Endothelial cell of umbilical vein (primary cell): ENCODE measurements around the gene SORT1. TPM values are rescaled to one million over a fixed set of nuclear protein-coding genes. Genes with fewer than 3 reads are reported as not detected.

Source experiments
- BruUV-seq: library from RNA; stranded (reverse); fragments of 400-500 nt; replicated peaks from 2 replicates; lab custom pipeline; 2021; lab: Mats Ljungman, UMichigan
- CTCF ChIA-PET: fragments of 300-600, 350-600 bp; sonication (Branson Sonifier 250); formaldehyde crosslinking; loops from one replicate; lab custom pipeline; 2021; ENCODE audit warnings: antibody characterized with exemption, inconsistent platforms; lab: Charles Lee
- POLR2A ChIA-PET: fragments of 300-600, 350-600 bp; sonication (Branson Sonifier 250); formaldehyde crosslinking; loops from one replicate; lab custom pipeline; 2021; ENCODE audit warnings: antibody characterized with exemption, inconsistent platforms; lab: Charles Lee
- DNase-seq: peaks from one replicate; pipeline ENCODE4 v3.0.0-alpha.2; 2011; ENCODE audit warnings: low read depth, low spot score
- FAIRE-seq: peaks from 2 replicates; lab custom pipeline; 2011; peaks lifted over from hg19 to GRCh38; lab: Jason Lieb, UNC
- H2AFZ ChIP-seq: 2 replicates; pipeline ENCODE4 v1.6.0; 2012; ENCODE audit warnings: low read depth, low read length, control low read depth, inconsistent platforms
- H3K27ac ChIP-seq: 2 replicates; pipeline ENCODE4 v1.5.1; 2011; ENCODE audit warnings: low read depth, mild to moderate bottlenecking, control low read depth, low read length, moderate library complexity; ENCODE audit not compliant: insufficient read depth
- H3K27me3 ChIP-seq, 2 experiments: 2 replicates each; pipeline versions ENCODE4 v1.6.0 to v1.6.1; 2011; ENCODE audit warnings: low read length in 2 of 2, mixed read lengths in 1 of 2; ENCODE audit not compliant: control insufficient read depth in 2 of 2, insufficient read depth in 2 of 2
- H3K36me3 ChIP-seq, 2 experiments: 2 replicates in 1 of 2; 3 replicates in 1 of 2; pipeline ENCODE4 v1.5.1; 2011; ENCODE audit warnings: low read length in 2 of 2, mild to moderate bottlenecking in 1 of 2, moderate library complexity in 1 of 2; ENCODE audit not compliant: control insufficient read depth in 2 of 2, insufficient read depth in 2 of 2; ENCODE audit errors: extremely low read depth in 1 of 2
- H3K4me1 ChIP-seq: 3 replicates; pipeline ENCODE4 v1.5.1; 2011; ENCODE audit warnings: mild to moderate bottlenecking, low read length; ENCODE audit not compliant: control insufficient read depth, insufficient read depth; ENCODE audit errors: extremely low read depth
- H3K4me2 ChIP-seq: 2 replicates; pipeline ENCODE4 v1.6.1; 2011; ENCODE audit warnings: low read length, control low read depth, mixed read lengths; ENCODE audit not compliant: insufficient read depth
- H3K4me3 ChIP-seq, 3 experiments: fragments of 200-600 bp in 1 of 3; sonication (generic), shearing (Covaris generic) in 1 of 3; replicated peaks in 1 of 3; 2 replicates each; pipeline ENCODE4 v1.5.1; 2011 to 2016; ENCODE audit warnings: control low read depth in 3 of 3, low read length in 3 of 3, mild to moderate bottlenecking in 2 of 3, inconsistent platforms in 1 of 3, low read depth in 1 of 3, moderate library complexity in 1 of 3; ENCODE audit not compliant: insufficient read depth in 1 of 3
- H3K79me2 ChIP-seq: 2 replicates; pipeline ENCODE4 v1.6.0; 2012; ENCODE audit warnings: low read length, inconsistent platforms; ENCODE audit not compliant: control insufficient read depth, insufficient read depth
- H3K9ac ChIP-seq: replicated peaks from 2 replicates; pipeline ENCODE3; 2011; ENCODE audit warnings: low read length, control low read depth; ENCODE audit not compliant: insufficient read depth; ENCODE audit errors: extremely low read depth
- H3K9me1 ChIP-seq: replicated peaks from 3 replicates; pipeline ENCODE4 v1.6.0; 2011; ENCODE audit warnings: mild to moderate bottlenecking, low read length; ENCODE audit not compliant: control insufficient read depth, insufficient read depth; ENCODE audit errors: extremely low read depth
- H3K9me3 ChIP-seq: replicated peaks from 2 replicates; pipeline ENCODE4 v1.5.1; 2012; ENCODE audit warnings: low read length, inconsistent platforms; ENCODE audit not compliant: control insufficient read depth, insufficient read depth
- H4K20me1 ChIP-seq: replicated peaks from 2 replicates; pipeline ENCODE3; 2011; ENCODE audit warnings: mild to moderate bottlenecking, low read length; ENCODE audit not compliant: control insufficient read depth, insufficient read depth; ENCODE audit errors: extremely low read depth
- EZH2 ChIP-seq: IDR thresholded peaks from 2 replicates; pipeline ENCODE4 v1.6.1; 2012; ENCODE audit warnings: borderline replicate concordance, low read depth, mild to moderate bottlenecking, moderate library complexity, low read length, inconsistent platforms; ENCODE audit not compliant: severe bottlenecking
- FOS ChIP-seq: IDR thresholded peaks from 2 replicates; pipeline ENCODE4 v1.6.1; 2011; ENCODE audit warnings: mild to moderate bottlenecking, low read length, moderate library complexity, borderline replicate concordance; ENCODE audit not compliant: insufficient read depth
- GATA2 ChIP-seq: IDR thresholded peaks from 2 replicates; pipeline ENCODE4 v1.7.0; 2011; ENCODE audit warnings: low read depth, mild to moderate bottlenecking, moderate library complexity, mixed read lengths, low read length; ENCODE audit not compliant: insufficient read length, insufficient read depth
- JUN ChIP-seq: IDR thresholded peaks from 2 replicates; pipeline ENCODE4 v1.6.1; 2011; ENCODE audit warnings: borderline replicate concordance, low read depth; ENCODE audit not compliant: insufficient read length, insufficient read depth
- MYC ChIP-seq: IDR thresholded peaks from one replicate; pipeline ENCODE4 v1.6.1; 2011; ENCODE audit warnings: mild to moderate bottlenecking, low read depth, low read length
- POLR2A ChIP-seq: IDR thresholded peaks from 2 replicates; pipeline ENCODE4 v1.6.1; 2012; ENCODE audit warnings: low read depth, mild to moderate bottlenecking, control low read depth, low read length
- POLR2AphosphoS5 ChIP-seq: IDR thresholded peaks from 2 replicates; pipeline ENCODE4 v1.6.1; 2012; ENCODE audit warnings: low read depth, mild to moderate bottlenecking, control low read depth, low read length, moderate library complexity; ENCODE audit not compliant: insufficient read depth
- dilution Hi-C: fragments of 300-500 bp; cut with MboI; formaldehyde crosslinking; loops from one replicate; pipeline ENCODE4 v1.15.0; 2019; ENCODE audit warnings: low sequenced_read_pairs; ENCODE audit not compliant: extremely low pct_ligation_motif_present
- intact Hi-C: fragments of 100-400 bp; cut with micrococcal nuclease; formaldehyde crosslinking; loops from one replicate; pipeline ENCODE4 v1.10.0; 2022
- polyA plus RNA-seq, 4 experiments: library from polyadenylated mRNA; depleted of rRNA in 3 of 4; stranded (reverse) in 3 of 4; unstranded in 1 of 4; fragments of >200 nt; gene quantifications; 2 replicates each; pipeline versions ENCODE4 v1.2.1 to v1.2.3, GENCODE V29; 2011 to 2012; ENCODE audit warnings: missing spikeins in 1 of 4
- total RNA-seq: library from RNA; stranded (reverse); gene quantifications from 2 replicates; pipeline ENCODE4 v1.2.3, GENCODE V29; 2021
- TF ChIP-seq, protein P1 (sequence below), 2 donors: IDR thresholded peaks; 1 replicate in 1 of 2; 2 replicates in 1 of 2; pipeline ENCODE4 v1.5.1; 2011; ENCODE audit warnings: low read length in 2 of 2, mild to moderate bottlenecking in 2 of 2, moderate library complexity in 2 of 2, control low read depth in 1 of 2, inconsistent platforms in 1 of 2, low read depth in 1 of 2; ENCODE audit not compliant: insufficient read depth in 1 of 2; ENCODE audit errors: extremely low read depth in 1 of 2
- TF ChIP-seq, protein P2 (sequence below): IDR thresholded peaks from 2 replicates; pipeline ENCODE4 v1.6.1; 2011; ENCODE audit not compliant: insufficient read depth, insufficient read length

The SORT1 gene
- total and polyA plus RNA-seq, 2 donors (not counting 3 experiments of a cell fraction or from before 2014, with no cell fraction given): 6.8 to 17.8 TPM

- Histone ChIP-seq H4K20me1 (no peaks in the 10 kb centered on the region), H3K79me2 (no peaks in the 10 kb centered on the region), H3K9me1 (no peaks in the 10 kb centered on the region), H3K4me1 (no peaks in the 10 kb centered on the region), H3K9ac (no peak overlapping the region), H3K36me3 (no peaks in the 10 kb centered on the region), H3K9me3 (no peaks in the 10 kb centered on the region), H3K4me2 (no peak overlapping the region), H3K27me3 (no peaks in the 10 kb centered on the region), H3K4me3 (no peak overlapping the region), H2AFZ (no peak overlapping the region), H3K27ac (no peak overlapping the region)
- no TSS peak for BruUV-seq
- TF ChIP-seq, protein P1, sequence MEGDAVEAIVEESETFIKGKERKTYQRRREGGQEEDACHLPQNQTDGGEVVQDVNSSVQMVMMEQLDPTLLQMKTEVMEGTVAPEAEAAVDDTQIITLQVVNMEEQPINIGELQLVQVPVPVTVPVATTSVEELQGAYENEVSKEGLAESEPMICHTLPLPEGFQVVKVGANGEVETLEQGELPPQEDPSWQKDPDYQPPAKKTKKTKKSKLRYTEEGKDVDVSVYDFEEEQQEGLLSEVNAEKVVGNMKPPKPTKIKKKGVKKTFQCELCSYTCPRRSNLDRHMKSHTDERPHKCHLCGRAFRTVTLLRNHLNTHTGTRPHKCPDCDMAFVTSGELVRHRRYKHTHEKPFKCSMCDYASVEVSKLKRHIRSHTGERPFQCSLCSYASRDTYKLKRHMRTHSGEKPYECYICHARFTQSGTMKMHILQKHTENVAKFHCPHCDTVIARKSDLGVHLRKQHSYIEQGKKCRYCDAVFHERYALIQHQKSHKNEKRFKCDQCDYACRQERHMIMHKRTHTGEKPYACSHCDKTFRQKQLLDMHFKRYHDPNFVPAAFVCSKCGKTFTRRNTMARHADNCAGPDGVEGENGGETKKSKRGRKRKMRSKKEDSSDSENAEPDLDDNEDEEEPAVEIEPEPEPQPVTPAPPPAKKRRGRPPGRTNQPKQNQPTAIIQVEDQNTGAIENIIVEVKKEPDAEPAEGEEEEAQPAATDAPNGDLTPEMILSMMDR (IDR thresholded peaks at IDR 0.05; ENCODE audit: extremely low read depth in 1 of 2, insufficient read depth in 1 of 2, low read depth in 1 of 2, low read length in 2 of 2): no peak
- TF ChIP-seq POLR2AphosphoS5: no peak
- no peak for TF ChIP-seq POLR2A
- TF ChIP-seq GATA2: no peak
- no peak for TF ChIP-seq MYC
- TF ChIP-seq JUN: no peak
- TF ChIP-seq, protein P2, sequence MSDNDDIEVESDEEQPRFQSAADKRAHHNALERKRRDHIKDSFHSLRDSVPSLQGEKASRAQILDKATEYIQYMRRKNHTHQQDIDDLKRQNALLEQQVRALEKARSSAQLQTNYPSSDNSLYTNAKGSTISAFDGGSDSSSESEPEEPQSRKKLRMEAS: no peak
- TF ChIP-seq EZH2: no peak
- no peak for TF ChIP-seq FOS
- no peak for FAIRE-seq
- dilution Hi-C loops: no loop called here
- POLR2A ChIA-PET: no interaction called here
- DNase-seq: no peak
- intact Hi-C loops: no loop called here
- CTCF ChIA-PET: no interaction called here
Measured at GRCh38 chr1:109331113-109331512, 66.6 kb downstream of the SORT1 start.
